OCI-LY7 (cell line): ENCODE results near the gene EFNA5.

Experiments
- EZH2phosphoT487 ChIP-seq: fragments of 200-600 bp; sonication (generic); IDR thresholded peaks from 2 replicates; pipeline ENCODE4 v1.6.1; 2018; ENCODE audit warnings: low read depth, borderline replicate concordance, mild to moderate bottlenecking, mixed run types, antibody characterized with exemption, low read length, moderate library complexity, mixed read lengths
- TF ChIP-seq, protein P1 (sequence below): fragments of 200-600 bp; sonication (generic); conservative IDR thresholded peaks from 2 replicates; pipeline ENCODE4 v1.5.1; 2014; ENCODE audit warnings: mild to moderate bottlenecking, antibody characterized with exemption, low read length, moderate library complexity, mixed read lengths

DNA sequence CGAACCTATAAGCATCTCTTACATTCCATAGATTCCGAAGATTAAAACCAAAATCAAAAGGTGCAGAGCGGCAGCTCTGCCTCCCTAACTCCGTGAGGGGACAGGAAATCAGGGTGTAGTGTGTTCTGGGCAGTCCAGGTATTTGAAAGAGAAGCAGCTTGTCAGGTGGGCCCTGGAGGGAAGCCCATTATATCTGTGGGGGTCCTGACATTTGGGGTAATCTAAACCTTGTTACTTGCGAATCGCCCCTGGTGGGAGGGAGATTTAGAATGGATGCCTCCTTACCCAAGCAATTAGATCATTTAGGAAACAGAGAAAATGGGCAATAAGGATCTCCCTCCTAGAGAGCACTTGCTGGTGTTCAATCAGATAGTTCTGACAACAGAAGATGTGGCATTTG, 126.9 kb downstream of the EFNA5 start:
- TF ChIP-seq, protein P1, sequence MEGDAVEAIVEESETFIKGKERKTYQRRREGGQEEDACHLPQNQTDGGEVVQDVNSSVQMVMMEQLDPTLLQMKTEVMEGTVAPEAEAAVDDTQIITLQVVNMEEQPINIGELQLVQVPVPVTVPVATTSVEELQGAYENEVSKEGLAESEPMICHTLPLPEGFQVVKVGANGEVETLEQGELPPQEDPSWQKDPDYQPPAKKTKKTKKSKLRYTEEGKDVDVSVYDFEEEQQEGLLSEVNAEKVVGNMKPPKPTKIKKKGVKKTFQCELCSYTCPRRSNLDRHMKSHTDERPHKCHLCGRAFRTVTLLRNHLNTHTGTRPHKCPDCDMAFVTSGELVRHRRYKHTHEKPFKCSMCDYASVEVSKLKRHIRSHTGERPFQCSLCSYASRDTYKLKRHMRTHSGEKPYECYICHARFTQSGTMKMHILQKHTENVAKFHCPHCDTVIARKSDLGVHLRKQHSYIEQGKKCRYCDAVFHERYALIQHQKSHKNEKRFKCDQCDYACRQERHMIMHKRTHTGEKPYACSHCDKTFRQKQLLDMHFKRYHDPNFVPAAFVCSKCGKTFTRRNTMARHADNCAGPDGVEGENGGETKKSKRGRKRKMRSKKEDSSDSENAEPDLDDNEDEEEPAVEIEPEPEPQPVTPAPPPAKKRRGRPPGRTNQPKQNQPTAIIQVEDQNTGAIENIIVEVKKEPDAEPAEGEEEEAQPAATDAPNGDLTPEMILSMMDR: no peak
- TF ChIP-seq EZH2phosphoT487: no peak
